ENCODE data around the gene PRELID2. TPM values are rescaled to one million over a fixed set of nuclear protein-coding genes. Genes with fewer than 3 reads are reported as not detected.

PRELID2 gene
- polyA plus RNA-seq, 2 of the 4 experiments (the other 2 are of a cell fraction), result 8.5 to 10.4 TPM

GRCh38 chr5:145762833-145763232 is 72.3 kb downstream of the PRELID2 start:
- Histone ChIP-seq H3K4me3 (no peak overlapping the region), H3K4me1 (no peaks in the 10 kb centered on the region), H3K9me3 (no peaks in the 10 kb centered on the region), H3K27ac (no peak overlapping the region), H3K4me2 (no peak overlapping the region)
- 77% methylated on average over 1 of the region's 1 CpG for WGBS (ENCODE audit: missing lambda C conversion rate)
- FAIRE-seq (no peak), ATAC-seq (no peak), DNase-seq (ENCODE audit: low read depth in 1 of 2, low spot score in 1 of 2) (no peak)
- TF ChIP-seq ZSCAN20 (CRISPR knock-in tag; IDR thresholded peaks at IDR 0.05), result no peak
- CTCF ChIA-PET, result no interaction called here
- POLR2A ChIA-PET, result no interaction called here

GRCh38 chr5:145761254-145761653 is 73.9 kb downstream of the PRELID2 start:
- ChIA-PET POLR2A (no interaction called here), CTCF (interaction anchor here (0.7 kb wide), 1 partner anchor 9 kb away, joined by 4 read pairs; no protein-coding TSS in a partner anchor)
- Histone ChIP-seq H3K9me3 (no peaks in the 10 kb centered on the region), H3K4me2 (no peak overlapping the region), H3K4me3 (no peak overlapping the region), H3K4me1 (no peaks in the 10 kb centered on the region), H3K27ac (no peak overlapping the region)
- FAIRE-seq (no peak), ATAC-seq (no peak), DNase-seq (ENCODE audit: low read depth in 1 of 2, low spot score in 1 of 2) (no peak)
- no peak for TF ChIP-seq HMGXB4 (CRISPR knock-in tag; IDR thresholded peaks at IDR 0.05; ENCODE audit: borderline replicate concordance)
- no peak for TF ChIP-seq ESRRA (IDR thresholded peaks at IDR 0.05; ENCODE audit: borderline replicate concordance, low read length)
- TF ChIP-seq POLR2AphosphoS2 (conservative IDR thresholded peaks at IDR 0.05; ENCODE audit: low read length), result no peak
- no peak for TF ChIP-seq CHD2 (IDR thresholded peaks at IDR 0.05; ENCODE audit: low read length, partially characterized antibody)
- TF ChIP-seq GATA3 (IDR thresholded peaks at IDR 0.05; ENCODE audit: borderline replicate concordance), result no peak
- TF ChIP-seq HOXA7 (CRISPR knock-in tag; IDR thresholded peaks at IDR 0.05), result no peak
- TF ChIP-seq MAZ (IDR thresholded peaks at IDR 0.05; ENCODE audit: borderline replicate concordance, low read depth, low read length), result no peak
- no peak for TF ChIP-seq E2F6 (IDR thresholded peaks at IDR 0.05; ENCODE audit: borderline replicate concordance, low read depth)
- no peak for TF ChIP-seq MAX (IDR thresholded peaks at IDR 0.05)
- 86% methylated on average over 4 of the region's 4 CpGs for WGBS (ENCODE audit: missing lambda C conversion rate)

GRCh38 chr5:145760660-145761059 is 74.5 kb downstream of the PRELID2 start:
- no peak overlapping the region for H3K4me2 ChIP-seq
- no peak overlapping the region for H3K27ac ChIP-seq
- no peak for DNase-seq (ENCODE audit: low read depth in 1 of 2, low spot score in 1 of 2)
- CTCF ChIA-PET, result interaction anchor here (0.7 to 0.8 kb wide), 2 partner anchors 10 to 65 kb away, joined by 3 to 4 read pairs; no protein-coding TSS in a partner anchor
- POLR2A ChIA-PET, result no interaction called here
- ATAC-seq, result no peak
- H3K4me3 ChIP-seq, result no peak overlapping the region
- no peak for TF ChIP-seq HEYL (CRISPR knock-in tag; IDR thresholded peaks at IDR 0.05)
- no peak for TF ChIP-seq JUN (IDR thresholded peaks at IDR 0.05)
- no peak for TF ChIP-seq BCL3 (IDR thresholded peaks at IDR 0.05)
- no peak for TF ChIP-seq FOXS1 (CRISPR knock-in tag; IDR thresholded peaks at IDR 0.05)
- TF ChIP-seq RCOR1 (IDR thresholded peaks at IDR 0.05; ENCODE audit: low read depth, low read length), result no peak
- no peak for TF ChIP-seq REST (IDR thresholded peaks at IDR 0.05)
- no peak for TF ChIP-seq FOSL2 (IDR thresholded peaks at IDR 0.05)
- TF ChIP-seq FOSL2 (CRISPR knock-in tag; IDR thresholded peaks at IDR 0.05), result no peak
- no peak for TF ChIP-seq USF2 (IDR thresholded peaks at IDR 0.05)
- TF ChIP-seq ATOH8 (CRISPR knock-in tag; IDR thresholded peaks at IDR 0.05; ENCODE audit: low read depth), result no peak
- no peak for TF ChIP-seq ESRRA (IDR thresholded peaks at IDR 0.05; ENCODE audit: borderline replicate concordance, low read length)
- no peak for TF ChIP-seq MAZ (IDR thresholded peaks at IDR 0.05; ENCODE audit: borderline replicate concordance, low read depth, low read length)
- WGBS (ENCODE audit: missing lambda C conversion rate), result 79% methylated on average over 1 of the region's 1 CpG
- H3K4me1 ChIP-seq, result no peaks in the 10 kb centered on the region
- no peaks in the 10 kb centered on the region for H3K9me3 ChIP-seq
- FAIRE-seq, result no peak

Measured in A549 (cell line).